Transverse colon (tissue), 4 donors: Measurements from ENCODE around the gene CALHM2. TPM values are rescaled to one million over a fixed set of nuclear protein-coding genes. Genes with fewer than 3 reads are reported as not detected.

Experiments used
- DNase-seq: peaks from one replicate; pipeline ENCODE4 v3.0.0-alpha.2; 2019
- H3K27ac ChIP-seq, 4 donors: fragments of 200-600 bp; sonication (generic); 2 replicates each; pipeline ENCODE4 v1.5.1; 2016 to 2018; ENCODE audit warnings: inconsistent platforms in 4 of 4
- H3K27me3 ChIP-seq: fragments of 200-600 bp; sonication (generic); 2 replicates; pipeline ENCODE4 v1.5.1; 2017; ENCODE audit warnings: inconsistent platforms
- H3K36me3 ChIP-seq, 4 donors: fragments of 200-600 bp; sonication (generic); 2 replicates each; pipeline ENCODE4 v1.5.1; 2017 to 2019; ENCODE audit warnings: inconsistent platforms in 4 of 4
- H3K4me1 ChIP-seq, 4 donors: fragments of 200-600 bp; sonication (generic); 2 replicates each; pipeline ENCODE4 v1.5.1; 2017 to 2020; ENCODE audit warnings: inconsistent platforms in 4 of 4
- H3K4me3 ChIP-seq, 4 donors: fragments of 200-600 bp; sonication (generic); 1 replicate in 1 of 4; 2 replicates in 3 of 4; pipeline versions ENCODE4 v1.5.1 to v1.6.1; 2017 to 2019; ENCODE audit warnings: inconsistent platforms in 4 of 4
- H3K9me3 ChIP-seq, 2 donors: fragments of 200-600 bp; sonication (generic); 2 replicates each; pipeline ENCODE4 v1.5.1; 2017 to 2019; ENCODE audit warnings: inconsistent platforms in 2 of 2
- EP300 ChIP-seq: sonication (generic); formaldehyde crosslinking; IDR thresholded peaks from one replicate; pipeline ENCODE4 v1.6.1; 2017; ENCODE audit warnings: antibody characterized with exemption, low read depth
- POLR2A ChIP-seq: fragments of 450-650 bp; IDR thresholded peaks from one replicate; pipeline ENCODE4 v1.6.1; 2016; ENCODE audit warnings: antibody characterized with exemption, mild to moderate bottlenecking, moderate library complexity
- POLR2AphosphoS5 ChIP-seq, 3 donors: sonication (generic); formaldehyde crosslinking; IDR thresholded peaks; one replicate each; pipeline ENCODE4 v1.6.1; 2016; ENCODE audit warnings: antibody characterized with exemption in 3 of 3
- WGBS, 2 donors: methylation state at CpG; one replicate each; pipeline ENCODE4 v1.1.5; 2018; ENCODE audit warnings: low coverage in 1 of 2; 5-methylcytosine and 5-hydroxymethylcytosine counted together
- in situ Hi-C, 4 donors: fragments of 200-750 bp; cut with MboI; loops; one replicate each; pipeline versions ENCODE4 v1.15.0 to v1.15.1; 2017; ENCODE audit warnings: low sequenced_read_pairs in 3 of 4, low pct_ligation_motif_present in 1 of 4, low pct_unique_long_range_greater_than_20kb in 1 of 4
- intact Hi-C: fragments of 100-400 bp; cut with DNase I; formaldehyde crosslinking; loops from one replicate; pipeline ENCODE4 v1.15.1; 2023; ENCODE audit warnings: low total_unique reads
- total RNA-seq, 4 donors: library from RNA; depleted of rRNA; stranded (reverse); fragments of >200 nt; gene quantifications; one replicate each; pipeline ENCODE4 v1.1.0, GENCODE V29; 2016
- TF ChIP-seq, protein P1 (sequence below), 5 experiments: fragments of 200-600 bp in 3 of 5; fragments of 450-650 bp in 2 of 5; sonication (generic) in 3 of 5; IDR thresholded peaks; 1 replicate in 2 of 5; 2 replicates in 3 of 5; pipeline ENCODE4 v1.5.1; 2016 to 2017; ENCODE audit warnings: antibody characterized with exemption in 5 of 5, inconsistent platforms in 3 of 5, mild to moderate bottlenecking in 2 of 5, moderate library complexity in 1 of 5

The CALHM2 gene
- total RNA-seq, 4 donors from 2014 or later = 3.2 to 21.1 (median 15.7) TPM

DNA sequence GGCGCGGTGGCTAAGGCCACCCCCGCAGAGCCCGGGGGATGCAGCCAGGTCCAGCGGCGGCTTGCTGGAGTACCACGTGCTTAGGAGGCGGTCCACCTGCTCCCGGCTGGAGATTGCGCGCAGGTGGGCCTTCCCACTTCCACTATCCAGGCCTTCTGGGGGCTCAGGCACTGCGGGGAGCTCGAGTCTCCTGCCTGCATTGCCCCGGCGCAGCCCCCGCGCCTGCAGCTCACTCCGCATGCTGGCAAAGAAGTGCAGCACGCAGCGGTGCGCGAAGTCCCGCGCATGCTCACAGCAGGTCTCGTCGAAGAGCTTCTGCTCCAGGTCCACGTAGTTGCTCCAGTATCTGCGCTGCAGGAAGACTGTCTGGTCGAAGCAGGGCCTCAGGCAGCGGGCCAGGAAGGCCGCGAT is 21.1 kb upstream of the CALHM2 start:
- no peaks in the 10 kb centered on the region for H3K27me3 ChIP-seq
- in situ Hi-C loops = no loop called here
- TF ChIP-seq POLR2A (no peak), POLR2AphosphoS5 (IDR thresholded peaks at IDR 0.05) (no peak), EP300 (no peak)
- TF ChIP-seq, protein P1, sequence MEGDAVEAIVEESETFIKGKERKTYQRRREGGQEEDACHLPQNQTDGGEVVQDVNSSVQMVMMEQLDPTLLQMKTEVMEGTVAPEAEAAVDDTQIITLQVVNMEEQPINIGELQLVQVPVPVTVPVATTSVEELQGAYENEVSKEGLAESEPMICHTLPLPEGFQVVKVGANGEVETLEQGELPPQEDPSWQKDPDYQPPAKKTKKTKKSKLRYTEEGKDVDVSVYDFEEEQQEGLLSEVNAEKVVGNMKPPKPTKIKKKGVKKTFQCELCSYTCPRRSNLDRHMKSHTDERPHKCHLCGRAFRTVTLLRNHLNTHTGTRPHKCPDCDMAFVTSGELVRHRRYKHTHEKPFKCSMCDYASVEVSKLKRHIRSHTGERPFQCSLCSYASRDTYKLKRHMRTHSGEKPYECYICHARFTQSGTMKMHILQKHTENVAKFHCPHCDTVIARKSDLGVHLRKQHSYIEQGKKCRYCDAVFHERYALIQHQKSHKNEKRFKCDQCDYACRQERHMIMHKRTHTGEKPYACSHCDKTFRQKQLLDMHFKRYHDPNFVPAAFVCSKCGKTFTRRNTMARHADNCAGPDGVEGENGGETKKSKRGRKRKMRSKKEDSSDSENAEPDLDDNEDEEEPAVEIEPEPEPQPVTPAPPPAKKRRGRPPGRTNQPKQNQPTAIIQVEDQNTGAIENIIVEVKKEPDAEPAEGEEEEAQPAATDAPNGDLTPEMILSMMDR (IDR thresholded peaks at IDR 0.05) = no peak
- no peak overlapping the region for H3K4me3 ChIP-seq
- no peaks in the 10 kb centered on the region for H3K9me3 ChIP-seq
- H3K4me1 ChIP-seq = peaks cover 0 to 11% (median 9%) of the 10 kb centered on the region in 4 donors
- 90% methylated on average over 24 of the region's 32 CpGs; no CpG with 5 or more reads in 1 of the 2 donors for WGBS, 2 donors
- intact Hi-C loops = no loop called here
- H3K36me3 ChIP-seq = no peaks in the 10 kb centered on the region
- no peak for DNase-seq
- H3K27ac ChIP-seq = no peak overlapping the region

DNA sequence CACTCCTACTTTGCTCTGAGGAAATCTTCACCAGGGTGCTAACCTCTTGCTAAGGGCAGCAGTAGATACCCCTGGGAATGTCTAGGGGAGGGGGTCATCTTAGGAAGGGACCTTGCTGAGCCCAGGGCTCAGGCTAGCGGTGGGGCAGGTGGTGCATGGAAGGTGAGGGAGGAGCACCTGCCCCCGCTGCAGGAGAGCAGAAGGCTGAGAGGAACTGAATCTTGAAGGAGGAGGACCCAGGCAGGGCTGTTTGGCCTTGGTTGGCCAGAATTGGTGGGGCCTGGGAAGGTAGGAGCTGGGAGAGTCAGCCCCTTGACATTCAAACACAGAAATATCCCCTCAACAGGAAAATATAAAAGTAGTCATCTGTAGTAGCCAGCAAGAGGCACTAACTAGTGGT is 19.8 kb upstream of the CALHM2 start:
- no peaks in the 10 kb centered on the region for H3K36me3 ChIP-seq
- TF ChIP-seq EP300 (no peak), POLR2A (no peak), POLR2AphosphoS5 (IDR thresholded peaks at IDR 0.05) (no peak)
- TF ChIP-seq, protein P1 (IDR thresholded peaks at IDR 0.05) = no peak
- intact Hi-C loops (no loop called here), in situ Hi-C loops (no loop called here)
- peak overlapping the region; percentile 36 to 76 (median 63) for H3K27ac ChIP-seq
- H3K27me3 ChIP-seq = no peaks in the 10 kb centered on the region
- peak; percentile 28 for DNase-seq
- H3K9me3 ChIP-seq = no peaks in the 10 kb centered on the region
- peaks cover 0 to 11% (median 9%) of the 10 kb centered on the region in 4 donors for H3K4me1 ChIP-seq
- 91% methylated on average over 2 of the region's 2 CpGs; no CpG with 5 or more reads in 1 of the 2 donors for WGBS, 2 donors
- no peak overlapping the region for H3K4me3 ChIP-seq

DNA sequence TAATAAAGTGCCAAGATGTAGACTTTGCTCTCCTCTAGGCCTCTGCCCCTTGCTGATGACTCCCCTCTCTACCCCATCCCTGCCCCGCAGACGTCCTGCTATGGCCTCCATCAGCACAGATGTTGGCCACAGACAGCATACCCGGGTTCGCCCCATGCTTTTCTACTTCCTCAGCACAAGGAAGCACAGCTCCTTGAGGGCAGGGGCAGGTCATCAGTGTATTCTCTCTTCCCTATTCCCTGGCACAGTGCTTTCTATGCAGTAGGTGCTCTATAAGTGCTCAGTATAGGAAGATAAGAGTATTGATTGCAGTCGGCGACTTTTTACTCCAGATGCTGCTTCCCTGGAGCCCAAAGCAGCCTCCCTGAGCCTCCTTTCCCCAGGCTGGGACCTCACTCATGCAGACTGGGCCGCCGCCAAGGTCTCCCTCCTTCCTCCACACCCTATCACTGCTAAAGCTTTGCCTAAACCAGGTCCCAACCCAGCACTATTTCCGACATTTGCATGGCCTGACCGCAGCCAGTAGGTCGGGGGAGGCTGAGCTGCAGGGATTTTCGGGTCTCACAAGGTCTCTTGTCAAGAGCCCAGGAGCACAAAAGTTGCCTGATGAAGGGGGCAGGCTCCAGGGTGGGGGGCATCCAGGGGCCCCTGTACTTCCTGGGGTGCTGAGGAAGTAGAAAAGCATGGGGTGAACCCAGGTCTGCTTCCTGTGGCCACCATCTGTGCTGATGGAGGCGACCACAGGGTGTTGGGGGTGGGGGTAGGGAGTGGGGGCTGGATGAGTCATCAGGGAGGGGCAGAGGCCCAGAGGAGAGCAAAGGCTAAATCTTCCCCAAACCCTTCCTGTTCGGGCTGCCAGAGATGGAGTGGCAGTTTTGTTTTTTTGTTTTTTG is 18.8 kb upstream of the CALHM2 start:
- Histone ChIP-seq H3K27me3 (no peaks in the 10 kb centered on the region), H3K4me1 (peaks cover 0 to 11% (median 9%) of the 10 kb centered on the region in 4 donors), H3K4me3 (no peak overlapping the region), H3K9me3 (no peaks in the 10 kb centered on the region), H3K36me3 (no peaks in the 10 kb centered on the region), H3K27ac (peak overlapping the region; percentile 36 to 76 (median 63))
- intact Hi-C loops = no loop called here
- peak; percentile 71 for DNase-seq
- WGBS, 2 donors = 40 to 52% methylated on average over 2 to 14 of the region's 14 CpGs
- in situ Hi-C loops = no loop called here
- TF ChIP-seq, protein P1 (IDR thresholded peaks at IDR 0.05) = no peak
- TF ChIP-seq POLR2AphosphoS5 (IDR thresholded peaks at IDR 0.05) = no peak

DNA sequence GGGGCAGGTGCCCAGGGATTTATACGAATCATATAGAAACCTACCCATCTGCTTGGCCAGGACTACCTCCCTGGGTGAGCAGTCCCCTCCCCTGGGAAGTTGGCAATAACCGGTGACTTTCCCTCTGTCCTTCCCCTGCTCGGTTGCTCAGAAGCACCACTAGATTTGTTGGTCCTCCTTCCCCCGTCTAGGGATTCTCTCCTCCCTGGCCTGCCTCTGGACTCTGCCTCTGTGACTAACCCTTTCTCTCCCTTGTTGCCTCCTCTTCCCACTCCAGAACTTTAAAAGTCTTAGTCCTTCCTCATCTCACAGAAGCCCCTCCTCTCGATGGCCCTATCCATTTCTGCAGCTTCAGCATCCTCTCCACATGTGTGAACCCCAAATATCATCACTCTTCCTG is 17.0 kb upstream of the CALHM2 start:
- Histone ChIP-seq H3K9me3 (no peaks in the 10 kb centered on the region), H3K27ac (no peak overlapping the region), H3K4me1 (peaks cover 0 to 11% (median 9%) of the 10 kb centered on the region in 4 donors), H3K27me3 (no peaks in the 10 kb centered on the region), H3K36me3 (no peaks in the 10 kb centered on the region), H3K4me3 (no peak overlapping the region)
- TF ChIP-seq POLR2AphosphoS5 (IDR thresholded peaks at IDR 0.05) (no peak), POLR2A (no peak), EP300 (no peak)
- TF ChIP-seq, protein P1 (IDR thresholded peaks at IDR 0.05) = no peak
- intact Hi-C loops (no loop called here), in situ Hi-C loops (no loop called here)
- no peak for DNase-seq
- WGBS, 2 donors = 64 to 89% methylated on average over 3 to 5 of the region's 5 CpGs
